ENCODE results near the gene SLC18B1.

Gene SLC18B1

GRCh38 chr6:132797951-132798868 is at the start of gene SLC18B1:
Gene SLC18B1 (minus strand): TSS chr6:132798637. CDS start chr6:132798456, 181 bp downstream.
- TF ChIP-seq CTCF (IDR thresholded peaks at IDR 0.05; ENCODE audit: borderline replicate concordance, control extremely low read depth, extremely low read depth, insufficient read depth, missing control alignments), result no peak
- peak; percentile 64 for DNase-seq (ENCODE audit: low spot score)
- in situ Hi-C loops (cut with MboI; ENCODE audit: low sequenced_read_pairs, unreplicated experiment), result no loop called here

- DNase-seq (ENCODE audit: low spot score), result no peak
- in situ Hi-C loops (cut with MboI; ENCODE audit: low sequenced_read_pairs, unreplicated experiment), result loop anchor here (25.0 kb wide), 1 partner anchor 719 kb away; no protein-coding TSS in a partner anchor
- TF ChIP-seq CTCF (IDR thresholded peaks at IDR 0.05; ENCODE audit: borderline replicate concordance, control extremely low read depth, extremely low read depth, insufficient read depth, missing control alignments), result no peak
Observed at GRCh38 chr6:132843316-132844035, 45.0 kb upstream of the SLC18B1 start.

GRCh38 chr6:132841966-132842365 is 43.5 kb upstream of the SLC18B1 start:
- in situ Hi-C loops (cut with MboI; ENCODE audit: low sequenced_read_pairs, unreplicated experiment), result loop anchor here (25.0 kb wide), 1 partner anchor 720 kb away; no protein-coding TSS in a partner anchor
- no peak for TF ChIP-seq CTCF (IDR thresholded peaks at IDR 0.05; ENCODE audit: borderline replicate concordance, control extremely low read depth, extremely low read depth, insufficient read depth, missing control alignments)
- DNase-seq (ENCODE audit: low spot score), result no peak

- in situ Hi-C loops (cut with MboI; ENCODE audit: low sequenced_read_pairs, unreplicated experiment), result loop anchor here (25.0 kb wide), 1 partner anchor 729 kb away; no protein-coding TSS in a partner anchor
- TF ChIP-seq CTCF (IDR thresholded peaks at IDR 0.05; ENCODE audit: borderline replicate concordance, control extremely low read depth, extremely low read depth, insufficient read depth, missing control alignments), result no peak
- no peak for DNase-seq (ENCODE audit: low spot score)
Observed at GRCh38 chr6:132832891-132833290, 34.5 kb upstream of the SLC18B1 start.

- DNase-seq (ENCODE audit: low spot score), result no peak
- TF ChIP-seq CTCF (IDR thresholded peaks at IDR 0.05; ENCODE audit: borderline replicate concordance, control extremely low read depth, extremely low read depth, insufficient read depth, missing control alignments), result peak; percentile 15
- in situ Hi-C loops (cut with MboI; ENCODE audit: low sequenced_read_pairs, unreplicated experiment), result loop anchor here (25.0 kb wide), 1 partner anchor 732 kb away; no protein-coding TSS in a partner anchor
Observed at GRCh38 chr6:132830334-132830751, 31.9 kb upstream of the SLC18B1 start.

GRCh38 chr6:132820629-132821381 is 22.4 kb upstream of the SLC18B1 start:
- TF ChIP-seq CTCF (IDR thresholded peaks at IDR 0.05; ENCODE audit: borderline replicate concordance, control extremely low read depth, extremely low read depth, insufficient read depth, missing control alignments), result no peak
- in situ Hi-C loops (cut with MboI; ENCODE audit: low sequenced_read_pairs, unreplicated experiment), result loop anchor here (10.0 kb wide), 1 partner anchor 144 kb away; no protein-coding TSS in a partner anchor
- DNase-seq (ENCODE audit: low spot score), result no peak

All from GM13976 (cell line).